ENCODE results near the gene TCEA3.
A peak's percentile ranks its signal among the peaks of the same experiment; 100 is the strongest.

Gene TCEA3

GRCh38 chr1:23444596-23445390 lies 20.2 kb upstream of the TCEA3 start:
- DNase-seq, result no peak

- no peak for DNase-seq
These were observed 19.6 kb upstream of the TCEA3 start for GRCh38 chr1:23444104-23444533.

GRCh38 chr1:23442751-23443150 lies 18.2 kb upstream of the TCEA3 start:
- no peak for DNase-seq

- DNase-seq, result no peak
These were observed 17.0 kb upstream of the TCEA3 start for GRCh38 chr1:23441446-23442148.

GRCh38 chr1:23438545-23438944 lies 14.0 kb upstream of the TCEA3 start:
- no peak for DNase-seq

GRCh38 chr1:23437355-23437664 lies 12.8 kb upstream of the TCEA3 start:
- DNase-seq, result no peak

GRCh38 chr1:23436520-23437354 lies 12.2 kb upstream of the TCEA3 start:
- DNase-seq, result no peak

- peak; percentile 35 for DNase-seq
These were observed 9.8 kb upstream of the TCEA3 start for GRCh38 chr1:23434260-23434775.

GRCh38 chr1:23433122-23433521 lies 8.6 kb upstream of the TCEA3 start:
- no peak for DNase-seq

- no peak for DNase-seq
These were observed 6.9 kb upstream of the TCEA3 start for GRCh38 chr1:23431431-23431830.

GRCh38 chr1:23430803-23431202 lies 6.3 kb upstream of the TCEA3 start:
- DNase-seq, result no peak

- no peak for DNase-seq
These were observed 3.8 kb upstream of the TCEA3 start for GRCh38 chr1:23428136-23428905.

GRCh38 chr1:23427550-23427949 lies 3.0 kb upstream of the TCEA3 start:
- DNase-seq, result no peak

GRCh38 chr1:23426828-23427227 lies 2.3 kb upstream of the TCEA3 start:
- no peak for DNase-seq

- no peak for DNase-seq
These were observed 596 bp upstream of the TCEA3 start for GRCh38 chr1:23425193-23425494.

GRCh38 chr1:23423415-23424292 lies 894 bp downstream of the TCEA3 start:
- peak; percentile 54 for DNase-seq

- no peak for DNase-seq
These were observed 1.6 kb downstream of the TCEA3 start for GRCh38 chr1:23422941-23423340.

- DNase-seq, result no peak
These were observed 2.2 kb downstream of the TCEA3 start for GRCh38 chr1:23422241-23422877.

- no peak for DNase-seq
These were observed 2.8 kb downstream of the TCEA3 start for GRCh38 chr1:23421753-23422240.

GRCh38 chr1:23421343-23421742 lies 3.2 kb downstream of the TCEA3 start:
- DNase-seq, result no peak

- DNase-seq, result no peak
These were observed 3.8 kb downstream of the TCEA3 start for GRCh38 chr1:23420778-23421177.

All from DMS79 treated with DMSO at 0.1 percent for 48 hours (cell line).